ENCODE measurements around the gene ACOT8. TPM values are rescaled to one million over a fixed set of nuclear protein-coding genes. Genes with fewer than 3 reads are reported as not detected.
A peak's percentile ranks its signal among the peaks of the same experiment; 100 is the strongest.

Gene ACOT8
- 34.1 TPM for total RNA-seq (2013)
- 10 to 100 TPM; 40.9 to 52.4 (median 44.6) TPM for polyA plus RNA-seq
- 32.1 and 35.8 TPM in 2 replicates for polyA minus RNA-seq
- 1.7 to 10.4 (median 7.1) reads per million in 11 experiments for total RNA-seq

- peak; percentile 99 to 100 (median 100) for DNase-seq
- Mint-ChIP-seq H3K27me3 (ENCODE audit: low read depth in 3 of 3) (peaks cover 0 to 3% (median 2%) of the 10 kb centered on the region in 3 donors), H3K4me3 (peak within 1 kb of the TSS; percentile 89 to 95), H3K36me3 (peaks cover 21 to 35% of the 10 kb centered on the region in 2 donors), H3K4me1 (peaks cover 33% of the 10 kb centered on the region), H3K9me3 (no peaks in the 10 kb centered on the region), H3K27ac (peak within 1 kb of the TSS; percentile 90 to 97 (median 97))
- no peaks in the 10 kb centered on the region for H3K9me3 ChIP-seq (replicated peaks in 1 of 2; ENCODE audit: control insufficient read depth in 1 of 2, insufficient read depth in 1 of 2, low read length in 2 of 2)
- no peaks in the 10 kb centered on the region for H3K27me3 ChIP-seq (ENCODE audit: control insufficient read depth in 2 of 2, insufficient read depth in 2 of 2, low read length in 2 of 2)
- no peaks in the 10 kb centered on the region for H4K20me1 ChIP-seq (ENCODE audit: insufficient read depth, low read length)
- H2AFZ ChIP-seq (ENCODE audit: insufficient read depth, low read depth, low read length, poor library complexity, severe bottlenecking), result peak within 1 kb of the TSS; percentile 99
- H3K4me3 ChIP-seq (replicated peaks in 1 of 3; ENCODE audit: low read depth in 2 of 3, low read length in 3 of 3), result peak within 1 kb of the TSS; percentile 92 to 98 (median 96)
- intact Hi-C loops (cut with micrococcal nuclease), result loop anchor here in 1 of 2 donors (5.0 kb wide), 1 partner anchor 35 kb away; the partner anchor contains the start of genes CTSA and NEURL2
- peak within 1 kb of the TSS; percentile 70 to 95 for H3K27ac ChIP-seq (ENCODE audit: low read depth in 1 of 2, low read length in 2 of 2)
- H3K79me2 ChIP-seq (ENCODE audit: insufficient read depth, low read length), result peaks cover 58% of the 10 kb centered on the region
- peaks cover 21 to 23% of the 10 kb centered on the region in 2 donors for H3K36me3 ChIP-seq (replicated peaks in 1 of 2; ENCODE audit: control insufficient read depth in 1 of 2, insufficient read depth in 2 of 2, low read length in 2 of 2)
- peaks cover 19 to 26% of the 10 kb centered on the region in 2 donors for H3K4me1 ChIP-seq (ENCODE audit: control insufficient read depth in 1 of 2, insufficient read depth in 2 of 2, low read length in 2 of 2)
- peak within 1 kb of the TSS; percentile 91 for H3K9ac ChIP-seq (ENCODE audit: insufficient read depth, low read length, poor library complexity, severe bottlenecking)
- 0% methylated on average over 27 of the region's 36 CpGs for WGBS (ENCODE audit: insufficient coverage)
- TF ChIP-seq CTCF (IDR thresholded peaks at IDR 0.05), result no peak
- peak within 1 kb of the TSS; percentile 99 for H3K4me2 ChIP-seq (replicated peaks; ENCODE audit: extremely low read depth, low read length, poor library complexity, severe bottlenecking)
Observed at GRCh38 chr20:45857114-45857881, at the start of gene ACOT8, which contains the start of gene ZSWIM3. ACOT8 (minus strand) TSS chr20:45857392; CDS start chr20:45857315, 77 bp downstream. ZSWIM3 (plus strand) TSS chr20:45857614; CDS start chr20:45857826, 212 bp downstream.

GRCh38 chr20:45905505-45906079 lies 48.4 kb upstream of the ACOT8 start:
- peaks cover 21% of the 10 kb centered on the region for H3K4me1 Mint-ChIP-seq
- no peak overlapping the region for H3K4me2 ChIP-seq (replicated peaks; ENCODE audit: extremely low read depth, low read length, poor library complexity, severe bottlenecking)
- H2AFZ ChIP-seq (ENCODE audit: insufficient read depth, low read depth, low read length, poor library complexity, severe bottlenecking), result no peak overlapping the region
- no peak for TF ChIP-seq CTCF (IDR thresholded peaks at IDR 0.05)
- H3K27ac Mint-ChIP-seq, result no peak overlapping the region
- no peak overlapping the region for H3K9ac ChIP-seq (ENCODE audit: insufficient read depth, low read length, poor library complexity, severe bottlenecking)
- no peaks in the 10 kb centered on the region for H3K79me2 ChIP-seq (ENCODE audit: insufficient read depth, low read length)
- DNase-seq, result no peak
- WGBS (ENCODE audit: insufficient coverage), result 100% methylated on average over 3 of the region's 8 CpGs
- no peak overlapping the region for H3K4me3 ChIP-seq (replicated peaks in 1 of 3; ENCODE audit: low read depth in 2 of 3, low read length in 3 of 3)
- H4K20me1 ChIP-seq (ENCODE audit: insufficient read depth, low read length), result no peaks in the 10 kb centered on the region
- H3K27me3 Mint-ChIP-seq (ENCODE audit: low read depth in 3 of 3), result peaks cover 0 to 2% (median 0%) of the 10 kb centered on the region in 3 donors
- H3K36me3 ChIP-seq (replicated peaks in 1 of 2; ENCODE audit: control insufficient read depth in 1 of 2, insufficient read depth in 2 of 2, low read length in 2 of 2), result no peaks in the 10 kb centered on the region
- no peak overlapping the region for H3K4me3 Mint-ChIP-seq
- no peaks in the 10 kb centered on the region for H3K27me3 ChIP-seq (ENCODE audit: control insufficient read depth in 2 of 2, insufficient read depth in 2 of 2, low read length in 2 of 2)
- no peaks in the 10 kb centered on the region for H3K9me3 Mint-ChIP-seq
- no peaks in the 10 kb centered on the region for H3K9me3 ChIP-seq (replicated peaks in 1 of 2; ENCODE audit: control insufficient read depth in 1 of 2, insufficient read depth in 1 of 2, low read length in 2 of 2)
- H3K4me1 ChIP-seq (ENCODE audit: control insufficient read depth in 1 of 2, insufficient read depth in 2 of 2, low read length in 2 of 2), result peaks cover 14 to 15% of the 10 kb centered on the region in 2 donors
- intact Hi-C loops (cut with micrococcal nuclease), result no loop called here
- no peaks in the 10 kb centered on the region for H3K36me3 Mint-ChIP-seq
- no peak overlapping the region for H3K27ac ChIP-seq (ENCODE audit: low read depth in 1 of 2, low read length in 2 of 2)

Data from CD14-positive monocyte (primary cell).